Measurements from ENCODE around the gene SKOR2. TPM values are rescaled to one million over a fixed set of nuclear protein-coding genes. Genes with fewer than 3 reads are reported as not detected.

Gene SKOR2
- total RNA-seq, 2 donors from 2014 or later = 1.1 TPM; not detected in 1

DNA sequence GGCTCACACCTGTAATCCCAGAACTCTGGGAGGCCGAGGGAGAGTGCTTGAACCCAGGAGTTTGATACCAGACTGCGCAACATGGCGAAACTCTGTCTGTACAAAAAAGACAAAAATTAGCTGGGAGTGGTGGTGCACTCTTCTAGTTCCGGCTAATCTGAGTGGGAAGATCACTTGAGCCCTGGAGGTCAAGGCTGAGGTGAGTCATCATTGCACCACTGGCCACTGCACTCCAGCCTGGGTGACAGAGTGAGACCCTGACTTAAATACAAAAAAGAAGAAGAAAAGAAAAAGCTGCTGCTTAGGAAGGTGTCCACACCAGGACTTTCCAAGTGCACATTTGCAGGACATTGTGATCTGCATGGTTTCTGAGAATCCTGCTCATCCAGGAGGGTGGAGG, 16.4 kb downstream of the SKOR2 start:
- no peaks in the 10 kb centered on the region for H3K4me1 ChIP-seq (replicated peaks)
- no peak overlapping the region for H3K4me3 ChIP-seq
- DNase-seq (ENCODE audit: low spot score) = no peak
- intact Hi-C loops (cut with DNase I) = no loop called here
- no peaks in the 10 kb centered on the region for H3K9me3 ChIP-seq
- TF ChIP-seq, protein P1, sequence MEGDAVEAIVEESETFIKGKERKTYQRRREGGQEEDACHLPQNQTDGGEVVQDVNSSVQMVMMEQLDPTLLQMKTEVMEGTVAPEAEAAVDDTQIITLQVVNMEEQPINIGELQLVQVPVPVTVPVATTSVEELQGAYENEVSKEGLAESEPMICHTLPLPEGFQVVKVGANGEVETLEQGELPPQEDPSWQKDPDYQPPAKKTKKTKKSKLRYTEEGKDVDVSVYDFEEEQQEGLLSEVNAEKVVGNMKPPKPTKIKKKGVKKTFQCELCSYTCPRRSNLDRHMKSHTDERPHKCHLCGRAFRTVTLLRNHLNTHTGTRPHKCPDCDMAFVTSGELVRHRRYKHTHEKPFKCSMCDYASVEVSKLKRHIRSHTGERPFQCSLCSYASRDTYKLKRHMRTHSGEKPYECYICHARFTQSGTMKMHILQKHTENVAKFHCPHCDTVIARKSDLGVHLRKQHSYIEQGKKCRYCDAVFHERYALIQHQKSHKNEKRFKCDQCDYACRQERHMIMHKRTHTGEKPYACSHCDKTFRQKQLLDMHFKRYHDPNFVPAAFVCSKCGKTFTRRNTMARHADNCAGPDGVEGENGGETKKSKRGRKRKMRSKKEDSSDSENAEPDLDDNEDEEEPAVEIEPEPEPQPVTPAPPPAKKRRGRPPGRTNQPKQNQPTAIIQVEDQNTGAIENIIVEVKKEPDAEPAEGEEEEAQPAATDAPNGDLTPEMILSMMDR (IDR thresholded peaks at IDR 0.05) = no peak
- TF ChIP-seq POLR2A (IDR thresholded peaks at IDR 0.05) (no peak), POLR2AphosphoS5 (IDR thresholded peaks at IDR 0.05) (no peak)
- H3K27ac ChIP-seq = no peak overlapping the region
- H3K36me3 ChIP-seq = no peaks in the 10 kb centered on the region
- no peaks in the 10 kb centered on the region for H3K27me3 ChIP-seq (replicated peaks; ENCODE audit: insufficient read depth)
- 85% methylated on average over 4 of the region's 4 CpGs for WGBS

DNA sequence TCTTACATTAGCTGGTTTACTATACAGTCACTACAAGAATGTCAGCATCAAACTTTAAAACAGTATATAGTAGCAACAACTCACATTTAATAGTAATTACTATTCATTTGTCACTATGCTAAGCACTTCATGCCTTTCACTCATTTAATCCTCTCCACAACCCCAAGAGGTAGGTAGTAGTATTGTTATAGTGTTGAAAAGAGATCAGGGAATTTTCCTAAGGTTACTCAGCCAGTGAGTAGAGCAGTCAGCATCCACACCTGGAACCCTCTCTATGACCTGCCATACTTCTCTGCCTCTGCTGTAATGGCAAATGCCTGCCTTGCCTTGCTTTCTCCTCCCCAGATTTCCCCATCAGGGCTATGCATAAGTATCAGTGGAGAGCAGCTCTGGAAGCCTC, 24.8 kb downstream of the SKOR2 start:
- Histone ChIP-seq H3K27me3 (replicated peaks; ENCODE audit: insufficient read depth) (peaks cover 2% of the 10 kb centered on the region), H3K36me3 (no peaks in the 10 kb centered on the region), H3K27ac (no peak overlapping the region), H3K9me3 (no peaks in the 10 kb centered on the region), H3K4me3 (no peak overlapping the region), H3K4me1 (replicated peaks) (no peaks in the 10 kb centered on the region)
- TF ChIP-seq POLR2AphosphoS5 (IDR thresholded peaks at IDR 0.05) (no peak), POLR2A (IDR thresholded peaks at IDR 0.05) (no peak)
- TF ChIP-seq, protein P1 (IDR thresholded peaks at IDR 0.05) = no peak
- no peak for DNase-seq (ENCODE audit: low spot score)
- intact Hi-C loops (cut with DNase I) = no loop called here

DNA sequence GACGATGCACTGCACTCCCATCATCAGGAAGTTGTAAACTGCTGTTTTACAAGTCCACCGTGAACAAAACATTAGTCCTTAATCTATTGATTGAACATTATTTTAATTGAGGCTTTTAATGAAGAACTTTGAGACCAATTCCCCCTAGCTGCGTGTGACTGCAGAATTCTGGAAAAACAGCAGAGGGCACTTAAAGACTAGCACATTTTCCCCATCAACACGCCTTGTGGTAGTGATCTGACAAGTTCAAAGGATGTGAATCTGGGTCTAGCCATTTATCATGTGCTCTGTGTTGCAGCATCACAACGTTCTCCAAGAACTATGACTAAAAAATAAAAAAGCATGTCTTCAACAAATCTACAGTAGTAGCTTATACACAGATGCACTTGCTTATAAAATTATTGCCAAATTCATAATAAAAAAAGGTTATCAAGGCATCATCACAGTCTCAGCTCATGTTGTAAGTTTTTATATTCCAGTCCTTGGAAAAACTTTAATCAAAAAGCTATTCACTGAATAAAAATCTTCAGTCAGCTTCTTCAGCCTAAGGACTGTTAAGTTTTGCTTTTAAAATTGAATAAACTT, 35.8 kb downstream of the SKOR2 start:
- no peaks in the 10 kb centered on the region for H3K36me3 ChIP-seq
- DNase-seq (ENCODE audit: low spot score) = peak; percentile 14
- H3K9me3 ChIP-seq = no peaks in the 10 kb centered on the region
- no peak overlapping the region for H3K27ac ChIP-seq
- TF ChIP-seq, protein P1 (IDR thresholded peaks at IDR 0.05) = peak; percentile 13 to 71 (median 45)
- TF ChIP-seq POLR2A (IDR thresholded peaks at IDR 0.05) = no peak
- under 1% methylated on average over 5 of the region's 5 CpGs for WGBS
- H3K4me1 ChIP-seq (replicated peaks) = no peaks in the 10 kb centered on the region
- H3K4me3 ChIP-seq = no peak overlapping the region
- H3K27me3 ChIP-seq (replicated peaks; ENCODE audit: insufficient read depth) = peaks cover 4% of the 10 kb centered on the region
- intact Hi-C loops (cut with DNase I) = loop anchor here (2.0 kb wide), 1 partner anchor 533 kb away; no protein-coding TSS in a partner anchor

DNA sequence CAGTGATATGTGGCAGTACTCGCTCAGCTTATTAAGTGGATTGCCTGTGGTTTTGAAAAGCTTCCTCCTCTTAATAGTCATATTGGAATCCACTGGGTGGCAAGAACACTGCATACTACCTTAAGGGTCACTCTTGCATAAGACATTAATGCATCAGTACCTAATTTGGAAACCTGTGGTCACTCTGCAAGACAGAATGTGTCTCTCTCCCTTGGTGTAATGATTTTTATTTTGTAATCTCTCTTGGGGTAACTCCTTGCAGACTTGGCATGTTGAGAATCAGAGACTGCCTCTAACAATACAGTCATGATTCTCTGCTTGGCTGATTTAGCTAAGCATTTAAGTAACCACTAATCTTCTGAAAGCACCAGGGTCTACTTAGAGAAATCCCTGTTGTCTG, 42.3 kb downstream of the SKOR2 start:
- H3K4me3 ChIP-seq = no peak overlapping the region
- WGBS = 80% methylated on average over 1 of the region's 1 CpG
- no peaks in the 10 kb centered on the region for H3K36me3 ChIP-seq
- H3K4me1 ChIP-seq (replicated peaks) = no peaks in the 10 kb centered on the region
- no peak overlapping the region for H3K27ac ChIP-seq
- H3K27me3 ChIP-seq (replicated peaks; ENCODE audit: insufficient read depth) = peaks cover 4% of the 10 kb centered on the region
- no peaks in the 10 kb centered on the region for H3K9me3 ChIP-seq
- no peak for DNase-seq (ENCODE audit: low spot score)
- intact Hi-C loops (cut with DNase I) = no loop called here
- TF ChIP-seq POLR2AphosphoS5 (IDR thresholded peaks at IDR 0.05) (no peak), POLR2A (IDR thresholded peaks at IDR 0.05) (no peak)
- TF ChIP-seq, protein P1 (IDR thresholded peaks at IDR 0.05) = no peak

DNA sequence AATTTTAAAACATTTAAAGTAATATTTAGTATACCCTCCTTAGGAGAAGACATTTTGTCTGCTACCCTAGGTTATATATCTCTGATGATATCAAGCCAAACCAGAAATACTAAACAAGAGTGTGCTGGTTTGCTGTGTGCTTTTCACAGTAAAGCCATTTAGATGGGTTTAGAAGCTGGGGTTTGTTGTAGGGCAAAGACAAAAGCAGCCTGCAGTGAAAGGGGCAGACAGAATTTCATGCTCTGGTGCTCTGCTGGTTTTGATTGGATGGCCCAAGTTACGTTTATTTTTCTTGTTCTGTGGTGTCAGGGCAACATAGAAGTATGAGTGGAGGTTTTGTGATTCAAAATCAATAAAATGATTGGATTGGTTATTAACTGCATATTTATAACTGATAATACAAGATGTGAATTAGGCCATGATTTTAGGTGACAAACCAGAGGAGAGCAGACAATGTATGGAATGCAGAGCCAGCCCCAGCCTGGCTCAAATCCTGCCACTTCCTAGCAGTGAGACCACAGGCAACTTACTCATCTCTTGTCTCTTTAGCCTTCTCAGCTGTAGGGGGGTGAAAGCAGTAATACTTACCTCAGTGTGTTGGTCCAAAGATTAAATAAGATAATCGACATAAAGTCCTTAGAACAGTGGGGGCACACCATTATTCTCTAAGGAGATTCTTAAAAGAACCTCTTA, 44.4 kb downstream of the SKOR2 start:
- intact Hi-C loops (cut with DNase I) = no loop called here
- H3K27me3 ChIP-seq (replicated peaks; ENCODE audit: insufficient read depth) = peaks cover 2% of the 10 kb centered on the region

More for the DNA sequence above, 44.4 kb downstream of the SKOR2 start:
- H3K4me3 ChIP-seq = no peak overlapping the region
- no peaks in the 10 kb centered on the region for H3K9me3 ChIP-seq
- WGBS = 45% methylated on average over 2 of the region's 2 CpGs
- no peak for DNase-seq (ENCODE audit: low spot score)
- H3K4me1 ChIP-seq (replicated peaks) = no peaks in the 10 kb centered on the region
- no peak for TF ChIP-seq POLR2A (IDR thresholded peaks at IDR 0.05)
- no peak for TF ChIP-seq POLR2AphosphoS5 (IDR thresholded peaks at IDR 0.05)
- TF ChIP-seq, protein P1 (IDR thresholded peaks at IDR 0.05) = no peak
- H3K27ac ChIP-seq = no peak overlapping the region
- no peaks in the 10 kb centered on the region for H3K36me3 ChIP-seq
